Measurements from ENCODE around the gene CHPF2.

CHPF2 gene

DNA sequence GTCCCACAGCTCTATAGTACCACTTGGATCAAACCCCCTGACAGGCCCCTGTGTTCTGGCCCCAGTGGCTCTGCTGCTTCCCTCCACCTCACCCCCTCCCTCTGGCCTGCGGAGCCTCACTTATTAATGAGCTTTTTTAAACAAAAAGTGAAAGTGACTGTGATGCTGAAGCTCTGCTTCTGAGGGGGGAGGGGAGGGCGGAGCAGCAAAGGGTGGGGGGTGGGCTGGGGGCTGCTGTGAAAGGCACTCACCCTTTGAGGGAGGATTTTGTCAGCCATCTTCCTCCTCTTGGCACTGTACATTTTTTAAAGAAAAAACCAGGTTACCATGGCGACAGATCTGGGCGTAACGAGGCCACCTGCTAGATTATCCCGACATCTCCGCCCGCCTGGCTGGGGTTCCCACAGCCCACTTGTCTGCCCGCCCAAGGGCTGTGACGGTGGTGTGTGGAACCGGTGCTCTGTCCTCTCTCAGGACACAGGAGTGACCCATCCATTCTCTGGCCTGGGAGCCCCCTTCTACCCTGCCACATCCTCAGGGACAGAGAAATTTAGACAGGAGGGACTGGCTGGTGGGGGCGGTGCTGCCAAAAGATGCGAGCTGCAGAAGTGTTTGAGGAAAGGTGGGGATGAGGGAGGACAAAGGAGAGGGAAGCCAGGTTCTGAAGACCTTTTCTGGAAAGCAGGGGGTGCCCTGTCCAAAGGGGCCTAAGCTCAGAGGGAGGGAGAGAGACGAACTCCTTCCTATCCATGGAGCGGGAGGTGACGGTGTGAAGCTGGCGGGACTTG is 11.3 kb downstream of the CHPF2 start:
- H3K4me3 ChIP-seq (ENCODE audit: low read depth in 1 of 2, low read length in 2 of 2), result peak overlapping the region in 1 of 2 donors; percentile 26
- H3K27me3 ChIP-seq (ENCODE audit: low read depth, low read length), result peaks cover 22% of the 10 kb centered on the region
- H3K36me3 ChIP-seq (ENCODE audit: control insufficient read depth in 1 of 2, insufficient read depth in 2 of 2, low read length in 2 of 2), result peaks cover 13 to 28% of the 10 kb centered on the region in 2 donors
- H3K27ac ChIP-seq (ENCODE audit: low read length), result no peak overlapping the region
- H3K9me3 ChIP-seq (ENCODE audit: control insufficient read depth in 1 of 2, low read length in 2 of 2), result no peaks in the 10 kb centered on the region
- peaks cover 3 to 53% of the 10 kb centered on the region in 2 donors for H3K4me1 ChIP-seq (ENCODE audit: control insufficient read depth in 1 of 2, insufficient read depth in 2 of 2, low read length in 2 of 2)

DNA sequence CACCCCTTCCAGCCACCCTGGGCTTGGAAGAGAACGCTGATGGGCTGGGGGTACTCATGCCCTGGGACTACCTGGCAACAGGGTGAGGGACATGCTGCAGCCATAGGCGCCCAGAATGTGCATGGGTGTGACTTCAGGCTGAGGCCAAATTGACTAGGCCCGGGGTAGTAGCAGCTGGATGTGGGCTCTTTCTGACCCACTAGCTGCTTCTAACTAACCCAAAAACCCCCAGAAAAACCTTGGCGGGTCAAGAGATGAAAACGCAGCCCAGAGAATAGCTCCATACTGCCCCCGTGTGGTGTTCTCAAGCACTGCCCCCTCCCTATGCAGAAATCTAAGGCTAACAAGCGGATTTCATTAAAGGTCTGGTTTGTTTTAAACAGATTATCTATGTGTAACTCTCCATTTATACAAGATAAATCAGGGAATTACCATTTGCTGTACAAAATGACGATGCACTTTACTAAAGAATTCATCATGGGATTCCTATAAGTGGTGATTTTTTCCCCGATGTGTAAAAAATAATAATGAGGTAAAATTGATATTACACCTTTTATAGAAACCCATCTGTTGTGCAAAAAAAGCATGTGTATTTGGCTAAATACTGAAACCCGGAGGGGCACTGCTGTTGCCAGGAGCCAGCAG is 12.0 kb downstream of the CHPF2 start:
- H3K9me3 ChIP-seq (ENCODE audit: control insufficient read depth in 1 of 2, low read length in 2 of 2), result no peaks in the 10 kb centered on the region
- peaks cover 7 to 21% of the 10 kb centered on the region in 2 donors for H3K36me3 ChIP-seq (ENCODE audit: control insufficient read depth in 1 of 2, insufficient read depth in 2 of 2, low read length in 2 of 2)
- H3K27me3 ChIP-seq (ENCODE audit: low read depth, low read length), result peaks cover 22% of the 10 kb centered on the region
- no peak overlapping the region for H3K27ac ChIP-seq (ENCODE audit: low read length)
- H3K4me1 ChIP-seq (ENCODE audit: control insufficient read depth in 1 of 2, insufficient read depth in 2 of 2, low read length in 2 of 2), result peaks cover 3 to 54% of the 10 kb centered on the region in 2 donors
- H3K4me3 ChIP-seq (ENCODE audit: low read depth in 1 of 2, low read length in 2 of 2), result no peak overlapping the region

DNA sequence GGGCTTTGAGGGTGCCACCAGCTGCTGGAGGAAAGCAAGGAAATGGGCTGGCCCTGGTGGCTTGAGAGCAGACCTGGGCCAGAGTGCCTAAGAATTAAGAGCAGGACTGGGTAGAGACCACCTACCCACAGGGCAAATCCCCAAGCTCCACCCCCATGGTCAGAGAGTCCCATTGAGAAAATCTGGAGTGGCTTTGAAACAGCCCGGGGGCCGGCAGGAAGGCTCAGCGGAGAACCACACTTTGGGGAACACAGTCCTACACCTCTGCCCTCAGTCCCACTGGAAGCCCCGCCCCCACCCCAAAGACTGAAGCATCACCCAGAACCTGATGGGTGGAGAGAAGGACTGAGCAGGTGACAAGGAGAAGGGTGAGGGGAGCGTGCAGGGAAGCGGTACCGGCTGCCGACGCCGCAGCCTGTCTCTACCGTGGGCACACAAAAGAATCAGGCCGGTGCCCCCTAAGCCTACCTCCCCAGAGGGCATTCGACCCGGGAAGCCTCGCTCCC is 12.6 kb downstream of the CHPF2 start:
- Histone ChIP-seq H3K27ac (ENCODE audit: low read length) (no peak overlapping the region), H3K27me3 (ENCODE audit: low read depth, low read length) (peaks cover 22% of the 10 kb centered on the region), H3K4me1 (ENCODE audit: control insufficient read depth in 1 of 2, insufficient read depth in 2 of 2, low read length in 2 of 2) (peaks cover 3 to 59% of the 10 kb centered on the region in 2 donors)

DNA sequence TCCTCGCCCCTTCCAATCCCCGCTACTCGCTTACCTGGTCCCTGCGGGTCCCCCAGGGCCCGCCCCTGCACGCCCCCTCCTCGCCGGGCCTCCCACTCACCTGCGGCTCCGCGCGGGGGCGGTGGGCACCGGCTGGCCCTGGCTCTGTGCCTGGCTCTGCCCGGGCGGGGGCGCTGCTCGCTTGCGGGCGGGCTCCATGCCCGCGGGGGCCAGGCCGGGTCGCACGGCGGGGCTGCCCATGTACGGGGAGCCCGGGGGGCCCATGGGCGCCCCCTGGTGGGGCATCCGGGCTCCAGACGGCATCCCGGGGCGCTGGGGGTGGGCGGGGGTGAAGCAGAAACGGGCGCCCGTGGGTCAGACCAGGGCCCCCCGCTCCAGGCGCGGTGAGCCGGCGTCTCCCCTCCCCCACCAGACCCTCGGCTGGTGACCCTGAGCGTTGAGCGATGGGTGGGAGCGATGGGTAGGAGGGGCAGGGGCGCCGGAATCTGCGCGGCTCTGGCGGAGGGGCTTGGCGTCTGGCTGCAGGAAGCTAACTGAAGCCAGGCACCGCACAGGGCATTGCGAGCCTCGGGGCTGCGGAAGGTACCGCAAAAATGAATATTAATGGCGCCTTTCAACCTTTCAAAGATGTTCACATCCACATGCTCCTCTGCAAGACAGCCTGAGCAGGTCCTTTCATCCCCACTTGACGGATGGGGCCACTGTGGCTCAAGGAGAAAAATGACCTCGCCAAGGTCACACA is 13.2 kb downstream of the CHPF2 start:
- Histone ChIP-seq H3K4me3 (ENCODE audit: low read depth in 1 of 2, low read length in 2 of 2) (peak overlapping the region; percentile 30 to 42), H3K4me1 (ENCODE audit: control insufficient read depth in 1 of 2, insufficient read depth in 2 of 2, low read length in 2 of 2) (peaks cover 3 to 66% of the 10 kb centered on the region in 2 donors)

More for the DNA sequence above, 12.6 kb downstream of the CHPF2 start:
- H3K4me3 ChIP-seq (ENCODE audit: low read depth in 1 of 2, low read length in 2 of 2), result peak overlapping the region in 1 of 2 donors; percentile 42
- H3K36me3 ChIP-seq (ENCODE audit: control insufficient read depth in 1 of 2, insufficient read depth in 2 of 2, low read length in 2 of 2), result peaks cover 7 to 18% of the 10 kb centered on the region in 2 donors
- H3K9me3 ChIP-seq (ENCODE audit: control insufficient read depth in 1 of 2, low read length in 2 of 2), result no peaks in the 10 kb centered on the region

DNA sequence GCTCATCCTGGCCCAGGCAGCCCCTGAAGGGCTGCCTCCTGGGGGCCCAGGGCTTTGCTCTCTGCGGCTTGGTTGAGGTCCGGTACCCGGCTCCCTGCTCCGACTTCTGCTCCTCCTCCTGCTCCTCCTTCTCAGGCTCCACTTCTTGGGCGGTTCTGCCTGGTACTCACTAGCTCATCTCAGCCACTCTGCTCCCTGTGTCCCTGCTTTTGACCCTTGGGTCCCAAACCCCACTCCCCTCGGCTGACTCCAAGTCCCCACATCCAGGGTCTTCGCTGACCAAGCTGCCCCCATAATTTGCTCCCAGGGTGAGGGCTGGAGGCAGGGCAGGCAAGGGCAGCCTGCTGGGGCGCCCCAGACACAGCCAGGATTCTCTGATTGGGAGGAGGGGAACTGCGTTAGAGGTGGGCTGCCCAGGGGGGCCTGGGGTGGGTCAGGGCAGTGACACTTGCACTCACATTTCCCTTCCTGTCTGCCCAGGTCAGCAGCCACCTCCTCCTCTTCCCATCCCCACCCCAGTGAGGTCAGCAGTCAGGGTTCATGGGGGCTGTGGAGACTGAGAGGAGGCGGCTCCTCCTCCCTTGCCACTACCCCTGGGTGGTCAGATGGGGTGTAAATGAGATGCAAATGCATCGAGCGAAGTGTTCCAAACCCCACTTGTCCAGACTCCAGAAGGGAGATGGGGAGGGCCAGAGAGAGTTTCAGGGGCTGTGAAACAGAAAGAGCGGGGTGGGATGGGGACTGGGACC is 14.0 kb downstream of the CHPF2 start:
- peaks cover 22% of the 10 kb centered on the region for H3K27me3 ChIP-seq (ENCODE audit: low read depth, low read length)
- H3K36me3 ChIP-seq (ENCODE audit: control insufficient read depth in 1 of 2, insufficient read depth in 2 of 2, low read length in 2 of 2), result peaks cover 7 to 10% of the 10 kb centered on the region in 2 donors
- peaks cover 3 to 73% of the 10 kb centered on the region in 2 donors for H3K4me1 ChIP-seq (ENCODE audit: control insufficient read depth in 1 of 2, insufficient read depth in 2 of 2, low read length in 2 of 2)
- H3K9me3 ChIP-seq (ENCODE audit: control insufficient read depth in 1 of 2, low read length in 2 of 2), result no peaks in the 10 kb centered on the region
- peak overlapping the region; percentile 30 to 42 for H3K4me3 ChIP-seq (ENCODE audit: low read depth in 1 of 2, low read length in 2 of 2)
- no peak overlapping the region for H3K27ac ChIP-seq (ENCODE audit: low read length)

More for the DNA sequence above, 13.2 kb downstream of the CHPF2 start:
- Histone ChIP-seq H3K27me3 (ENCODE audit: low read depth, low read length) (peaks cover 22% of the 10 kb centered on the region), H3K27ac (ENCODE audit: low read length) (no peak overlapping the region), H3K9me3 (ENCODE audit: control insufficient read depth in 1 of 2, low read length in 2 of 2) (no peaks in the 10 kb centered on the region), H3K36me3 (ENCODE audit: control insufficient read depth in 1 of 2, insufficient read depth in 2 of 2, low read length in 2 of 2) (peaks cover 7 to 17% of the 10 kb centered on the region in 2 donors)

DNA sequence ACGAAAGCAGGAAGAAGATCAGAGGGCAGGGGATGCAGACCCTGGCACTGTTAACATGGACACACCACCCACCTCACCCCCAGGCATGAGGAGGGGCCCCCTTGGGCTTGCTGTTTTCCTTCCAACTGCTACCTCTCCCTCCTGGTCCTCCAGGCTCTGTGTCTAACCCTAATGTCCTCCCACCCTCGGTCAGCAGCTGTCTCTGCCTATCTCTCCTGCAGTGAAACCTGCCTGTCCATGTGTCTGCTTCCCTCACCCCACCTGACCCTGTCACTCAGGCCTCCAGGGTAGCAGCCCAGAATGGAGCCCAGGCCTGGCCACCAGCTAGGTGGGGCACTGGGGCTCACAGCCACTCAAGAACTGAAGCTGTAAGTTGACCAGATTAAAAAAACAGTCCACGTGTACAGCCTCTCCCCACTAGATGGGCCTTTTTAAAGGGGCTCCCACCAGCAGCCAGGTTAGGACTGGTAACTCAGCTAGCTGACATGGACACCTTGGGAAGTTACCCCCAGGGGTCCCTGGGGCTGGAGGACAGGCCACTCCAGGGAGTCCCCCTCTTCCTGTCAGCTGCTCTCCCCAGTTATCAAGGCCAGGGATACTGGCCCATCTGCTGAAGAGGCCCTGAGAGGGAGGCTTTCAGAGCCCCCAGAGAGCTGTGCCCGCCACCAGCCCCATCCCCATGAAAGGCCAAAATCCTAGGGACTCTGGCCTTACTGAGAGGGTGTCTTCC is 14.7 kb downstream of the CHPF2 start:
- peak overlapping the region; percentile 63 for H3K27ac ChIP-seq (ENCODE audit: low read length)
- H3K36me3 ChIP-seq (ENCODE audit: control insufficient read depth in 1 of 2, insufficient read depth in 2 of 2, low read length in 2 of 2), result peaks cover 1 to 2% of the 10 kb centered on the region in 2 donors
- H3K4me3 ChIP-seq (ENCODE audit: low read depth in 1 of 2, low read length in 2 of 2), result peak overlapping the region; percentile 63 to 67
- H3K27me3 ChIP-seq (ENCODE audit: low read depth, low read length), result peaks cover 22% of the 10 kb centered on the region
- peaks cover 3 to 76% of the 10 kb centered on the region in 2 donors for H3K4me1 ChIP-seq (ENCODE audit: control insufficient read depth in 1 of 2, insufficient read depth in 2 of 2, low read length in 2 of 2)
- H3K9me3 ChIP-seq (ENCODE audit: control insufficient read depth in 1 of 2, low read length in 2 of 2), result no peaks in the 10 kb centered on the region

DNA sequence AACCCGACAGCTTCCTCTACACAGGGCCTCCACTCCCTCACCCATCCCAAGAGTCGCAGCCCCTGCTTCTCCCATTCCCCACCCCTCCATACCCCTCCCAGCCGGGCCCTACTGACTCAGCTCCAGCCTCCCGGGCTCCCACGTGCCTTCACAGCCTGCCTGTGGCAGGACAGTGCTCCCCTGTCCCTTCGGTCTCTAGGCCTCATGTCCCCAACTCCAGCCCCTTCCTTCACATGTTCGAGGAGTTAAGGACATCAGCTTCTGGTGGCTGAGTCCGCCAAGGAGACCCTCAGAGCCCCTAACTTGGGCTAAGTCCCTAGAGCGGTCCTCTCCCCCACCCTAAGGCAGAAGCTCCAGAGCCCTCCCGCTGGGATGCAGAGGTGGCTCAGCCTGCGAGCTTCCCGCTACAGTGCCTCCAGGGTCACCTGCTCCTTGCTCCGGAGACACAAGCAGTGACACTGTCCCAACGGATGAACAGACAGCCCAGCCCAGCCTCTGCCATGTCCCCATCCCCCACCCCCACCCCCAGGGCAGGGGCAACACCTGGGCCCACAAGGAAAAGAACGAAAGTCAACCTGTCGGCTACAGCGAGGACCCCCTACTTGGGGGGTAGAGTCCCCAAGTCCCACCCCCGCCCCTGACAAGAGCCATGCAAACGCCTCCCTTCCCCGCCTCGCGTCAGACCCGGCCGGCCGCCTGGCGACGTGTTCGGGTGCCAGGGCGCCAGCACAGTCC is 15.5 kb downstream of the CHPF2 start:
- Histone ChIP-seq H3K27me3 (ENCODE audit: low read depth, low read length) (peaks cover 22% of the 10 kb centered on the region), H3K4me1 (ENCODE audit: control insufficient read depth in 1 of 2, insufficient read depth in 2 of 2, low read length in 2 of 2) (peaks cover 3 to 79% of the 10 kb centered on the region in 2 donors), H3K36me3 (ENCODE audit: control insufficient read depth in 1 of 2, insufficient read depth in 2 of 2, low read length in 2 of 2) (no peaks in the 10 kb centered on the region), H3K9me3 (ENCODE audit: control insufficient read depth in 1 of 2, low read length in 2 of 2) (no peaks in the 10 kb centered on the region), H3K27ac (ENCODE audit: low read length) (peak overlapping the region; percentile 63), H3K4me3 (ENCODE audit: low read depth in 1 of 2, low read length in 2 of 2) (peak overlapping the region; percentile 63 to 67)

DNA sequence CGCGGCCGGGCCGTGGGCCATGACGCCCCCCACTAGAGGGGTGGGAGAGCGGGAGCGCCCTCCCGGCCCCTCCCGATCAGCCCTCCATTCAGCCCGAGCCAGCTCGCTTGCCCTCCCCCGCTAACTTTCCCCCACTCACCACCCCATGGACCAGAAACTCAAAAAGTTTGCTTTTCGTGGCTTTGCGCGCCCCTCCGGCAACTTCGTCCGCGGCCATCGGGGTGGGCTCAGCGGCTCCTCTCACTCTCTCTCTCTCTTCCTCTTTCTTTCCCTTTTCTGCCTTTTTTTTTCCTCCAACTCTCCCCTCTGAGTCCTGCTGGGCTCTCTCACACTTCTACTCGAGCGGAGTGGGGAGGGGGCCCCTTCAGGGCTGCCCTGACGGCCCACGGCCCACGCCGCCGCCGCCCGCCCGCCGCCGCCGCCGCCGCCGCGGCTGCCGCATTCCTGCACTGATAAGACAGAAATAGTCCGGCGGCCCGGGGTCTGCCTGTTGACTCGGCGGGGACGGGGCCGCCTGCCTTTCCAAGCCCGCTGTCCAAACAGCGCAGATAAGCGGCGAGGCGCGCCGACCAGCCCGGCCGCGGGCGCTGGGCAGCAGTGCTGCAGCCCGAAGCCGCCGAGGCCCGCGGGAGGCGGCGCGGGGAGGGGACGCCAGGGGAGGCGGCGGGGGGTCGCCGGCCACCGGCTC is 16.2 kb downstream of the CHPF2 start, which contains the start of gene SMARCD3:
Gene SMARCD3 (minus strand): TSS at position 349 of the 688 bp plus-strand sequence. CDS start 132 bp downstream, at position 217.
- H3K27me3 ChIP-seq (ENCODE audit: low read depth, low read length), result peaks cover 22% of the 10 kb centered on the region
- H3K4me3 ChIP-seq (ENCODE audit: low read depth in 1 of 2, low read length in 2 of 2), result peak within 1 kb of the TSS; percentile 63 to 67
- no peaks in the 10 kb centered on the region for H3K9me3 ChIP-seq (ENCODE audit: control insufficient read depth in 1 of 2, low read length in 2 of 2)
- peak within 1 kb of the TSS; percentile 63 for H3K27ac ChIP-seq (ENCODE audit: low read length)
- no peaks in the 10 kb centered on the region for H3K36me3 ChIP-seq (ENCODE audit: control insufficient read depth in 1 of 2, insufficient read depth in 2 of 2, low read length in 2 of 2)
- H3K4me1 ChIP-seq (ENCODE audit: control insufficient read depth in 1 of 2, insufficient read depth in 2 of 2, low read length in 2 of 2), result peaks cover 3 to 80% of the 10 kb centered on the region in 2 donors

DNA sequence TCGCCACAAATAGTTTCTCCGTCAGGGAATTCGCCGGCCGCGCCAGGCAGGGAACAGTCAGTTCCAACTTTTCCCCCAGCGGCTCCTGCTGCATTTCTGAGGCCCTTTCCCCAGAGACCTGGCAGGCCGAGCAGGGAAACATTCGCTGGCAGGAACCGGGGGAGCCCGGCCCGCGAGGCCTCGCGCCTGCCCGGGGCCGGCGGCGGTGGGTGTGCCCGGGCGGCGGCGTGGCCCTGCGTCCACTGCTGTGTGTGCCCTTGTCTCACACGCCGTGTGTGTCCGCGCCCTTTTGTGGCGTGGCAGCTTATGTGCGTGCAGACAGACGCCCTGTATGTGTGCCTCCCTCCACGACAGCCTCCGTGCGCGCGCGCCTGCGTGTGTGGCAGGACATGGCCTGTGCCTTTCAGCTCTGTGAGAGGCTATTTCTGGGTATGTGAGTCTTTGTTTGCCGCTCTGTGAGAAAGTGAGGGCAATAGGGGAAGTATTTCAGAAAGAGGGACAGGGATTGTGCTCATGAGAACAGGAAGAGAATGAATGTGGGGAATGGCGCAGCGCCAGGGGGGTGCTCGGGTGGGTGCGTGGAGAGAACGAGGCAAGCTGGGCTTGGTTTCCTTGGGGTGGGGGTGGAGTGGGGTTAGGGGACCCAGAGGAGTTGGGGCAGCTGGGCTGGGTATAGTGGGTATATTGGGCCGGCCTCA is 16.9 kb downstream of the CHPF2 start:
- peak overlapping the region; percentile 60 for H3K27ac ChIP-seq (ENCODE audit: low read length)
- peak overlapping the region; percentile 33 to 56 for H3K4me3 ChIP-seq (ENCODE audit: low read depth in 1 of 2, low read length in 2 of 2)
- peaks cover 3 to 73% of the 10 kb centered on the region in 2 donors for H3K4me1 ChIP-seq (ENCODE audit: control insufficient read depth in 1 of 2, insufficient read depth in 2 of 2, low read length in 2 of 2)
- H3K9me3 ChIP-seq (ENCODE audit: control insufficient read depth in 1 of 2, low read length in 2 of 2), result no peaks in the 10 kb centered on the region
- peaks cover 20% of the 10 kb centered on the region for H3K27me3 ChIP-seq (ENCODE audit: low read depth, low read length)
- H3K36me3 ChIP-seq (ENCODE audit: control insufficient read depth in 1 of 2, insufficient read depth in 2 of 2, low read length in 2 of 2), result no peaks in the 10 kb centered on the region
